Measurements from ENCODE around the gene TUBB2B. TPM values are rescaled to one million over a fixed set of nuclear protein-coding genes. Genes with fewer than 3 reads are reported as not detected.

The TUBB2B gene
- total RNA-seq, 1 donor from 2014 or later = 6.9 TPM

DNA sequence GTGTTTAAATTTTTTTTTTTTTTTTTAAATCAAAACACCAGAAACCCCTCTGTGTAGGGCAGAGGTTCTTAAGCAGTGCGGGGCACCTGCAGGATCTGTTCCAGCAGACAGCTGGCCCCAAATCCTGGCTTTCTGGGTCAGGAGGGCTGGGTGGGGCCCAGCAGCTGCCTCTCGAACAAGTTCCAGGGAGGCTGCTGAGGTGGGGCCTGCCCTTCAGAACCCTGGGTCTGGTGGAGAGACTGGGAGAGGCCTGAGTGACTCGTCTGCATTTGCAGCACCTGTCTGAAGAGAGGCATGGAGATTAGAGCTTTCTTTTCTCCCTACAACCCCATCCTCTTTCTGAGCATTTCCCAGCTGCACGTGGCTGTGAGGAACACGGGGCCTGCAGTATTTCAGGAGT, 39.7 kb upstream of the TUBB2B start:
- Histone ChIP-seq H3K27me3 (no peaks in the 10 kb centered on the region), H3K36me3 (peaks cover 0 to 45% of the 10 kb centered on the region in 2 donors), H3K4me1 (peaks cover 22% of the 10 kb centered on the region), H3K9me3 (no peaks in the 10 kb centered on the region), H3K27ac (no peak overlapping the region), H3K4me3 (no peak overlapping the region)
- intact Hi-C loops (cut with DNase I) = no loop called here
- no peak for TF ChIP-seq POLR2AphosphoS5 (IDR thresholded peaks at IDR 0.05; ENCODE audit: insufficient read depth in 1 of 2, low read depth in 1 of 2)
- TF ChIP-seq POLR2A (IDR thresholded peaks at IDR 0.05) = no peak
- TF ChIP-seq, protein P1, sequence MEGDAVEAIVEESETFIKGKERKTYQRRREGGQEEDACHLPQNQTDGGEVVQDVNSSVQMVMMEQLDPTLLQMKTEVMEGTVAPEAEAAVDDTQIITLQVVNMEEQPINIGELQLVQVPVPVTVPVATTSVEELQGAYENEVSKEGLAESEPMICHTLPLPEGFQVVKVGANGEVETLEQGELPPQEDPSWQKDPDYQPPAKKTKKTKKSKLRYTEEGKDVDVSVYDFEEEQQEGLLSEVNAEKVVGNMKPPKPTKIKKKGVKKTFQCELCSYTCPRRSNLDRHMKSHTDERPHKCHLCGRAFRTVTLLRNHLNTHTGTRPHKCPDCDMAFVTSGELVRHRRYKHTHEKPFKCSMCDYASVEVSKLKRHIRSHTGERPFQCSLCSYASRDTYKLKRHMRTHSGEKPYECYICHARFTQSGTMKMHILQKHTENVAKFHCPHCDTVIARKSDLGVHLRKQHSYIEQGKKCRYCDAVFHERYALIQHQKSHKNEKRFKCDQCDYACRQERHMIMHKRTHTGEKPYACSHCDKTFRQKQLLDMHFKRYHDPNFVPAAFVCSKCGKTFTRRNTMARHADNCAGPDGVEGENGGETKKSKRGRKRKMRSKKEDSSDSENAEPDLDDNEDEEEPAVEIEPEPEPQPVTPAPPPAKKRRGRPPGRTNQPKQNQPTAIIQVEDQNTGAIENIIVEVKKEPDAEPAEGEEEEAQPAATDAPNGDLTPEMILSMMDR (IDR thresholded peaks at IDR 0.05) = no peak
- DNase-seq (ENCODE audit: extremely low spot score in 2 of 2) = no peak

DNA sequence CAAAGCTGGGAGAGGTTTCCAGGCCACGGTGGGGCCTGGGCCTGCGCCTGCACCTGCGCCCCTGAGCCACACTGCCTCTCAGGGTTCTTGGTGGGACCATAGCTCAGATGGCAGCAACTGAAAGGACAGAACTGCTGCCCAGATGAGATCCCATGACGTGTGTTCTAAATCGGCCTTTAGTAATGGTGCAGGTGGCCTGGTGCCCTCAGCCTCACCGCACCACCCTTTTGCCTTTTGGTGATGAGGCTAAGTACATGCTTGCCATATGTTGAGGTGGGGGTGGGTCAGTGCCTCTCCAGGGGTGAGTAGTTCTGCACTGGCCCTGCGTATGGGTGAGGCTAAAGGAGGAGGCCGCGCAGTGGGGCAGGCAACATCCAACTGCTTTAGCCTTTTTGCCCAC, 38.7 kb upstream of the TUBB2B start:
- H3K36me3 ChIP-seq = peaks cover 0 to 35% of the 10 kb centered on the region in 2 donors
- intact Hi-C loops (cut with DNase I) = no loop called here

DNA sequence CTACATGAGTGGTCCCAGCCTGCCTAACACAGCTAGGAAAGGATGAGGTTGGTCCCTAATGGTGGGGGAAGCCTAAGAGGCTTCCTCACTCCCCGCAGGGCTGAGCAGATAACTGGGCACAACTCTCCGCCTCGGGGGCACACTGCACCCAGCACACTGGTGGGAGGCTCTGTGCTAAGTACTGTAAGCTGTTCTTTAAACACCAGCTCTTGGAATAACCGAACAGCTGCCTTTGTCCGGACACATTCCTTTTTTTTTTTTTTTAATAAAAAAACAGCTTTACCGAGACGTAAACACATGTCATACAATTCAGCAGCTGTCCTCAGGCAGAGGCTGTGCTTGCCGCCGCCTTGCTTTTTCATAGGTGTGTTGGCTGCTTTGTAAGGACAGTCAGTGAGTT, 38.2 kb upstream of the TUBB2B start:
- Histone ChIP-seq H3K4me1 (peaks cover 37% of the 10 kb centered on the region), H3K27me3 (no peaks in the 10 kb centered on the region), H3K4me3 (no peak overlapping the region), H3K9me3 (no peaks in the 10 kb centered on the region), H3K27ac (no peak overlapping the region), H3K36me3 (peaks cover 0 to 30% of the 10 kb centered on the region in 2 donors)
- TF ChIP-seq POLR2A (IDR thresholded peaks at IDR 0.05) = no peak
- TF ChIP-seq, protein P1 (IDR thresholded peaks at IDR 0.05) = no peak
- no peak for TF ChIP-seq POLR2AphosphoS5 (IDR thresholded peaks at IDR 0.05; ENCODE audit: insufficient read depth in 1 of 2, low read depth in 1 of 2)
- intact Hi-C loops (cut with DNase I) = no loop called here
- DNase-seq (ENCODE audit: extremely low spot score in 2 of 2) = no peak

More for the DNA sequence above, 38.7 kb upstream of the TUBB2B start:
- Histone ChIP-seq H3K4me1 (peaks cover 32% of the 10 kb centered on the region), H3K27ac (no peak overlapping the region), H3K4me3 (no peak overlapping the region), H3K9me3 (no peaks in the 10 kb centered on the region), H3K27me3 (no peaks in the 10 kb centered on the region)
- no peak for TF ChIP-seq POLR2AphosphoS5 (IDR thresholded peaks at IDR 0.05; ENCODE audit: insufficient read depth in 1 of 2, low read depth in 1 of 2)
- TF ChIP-seq, protein P1 (IDR thresholded peaks at IDR 0.05) = no peak
- TF ChIP-seq POLR2A (IDR thresholded peaks at IDR 0.05) = no peak
- DNase-seq (ENCODE audit: extremely low spot score in 2 of 2) = no peak

DNA sequence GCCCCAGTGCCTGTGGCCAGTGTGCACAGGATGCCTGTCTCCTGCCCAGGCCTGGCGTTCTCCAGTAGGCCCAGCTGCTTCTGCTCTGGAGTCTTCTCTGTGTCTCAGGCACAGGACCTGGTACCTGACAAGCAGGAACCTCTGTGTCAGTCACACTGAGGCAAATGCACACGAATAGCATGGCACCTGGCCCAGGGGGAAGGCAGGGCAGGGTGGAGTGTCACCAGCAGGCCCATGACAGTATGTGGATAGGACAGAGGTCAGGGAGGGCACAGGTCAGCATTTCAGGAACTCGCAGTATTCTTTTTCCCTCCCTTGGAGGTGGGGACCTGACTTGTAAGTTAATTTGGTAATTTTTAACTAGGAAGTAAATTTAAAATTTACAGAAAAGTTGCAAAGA, 36.9 kb upstream of the TUBB2B start:
- DNase-seq (ENCODE audit: extremely low spot score in 2 of 2) = no peak
- TF ChIP-seq POLR2A (IDR thresholded peaks at IDR 0.05) (no peak), POLR2AphosphoS5 (IDR thresholded peaks at IDR 0.05; ENCODE audit: insufficient read depth in 1 of 2, low read depth in 1 of 2) (no peak)
- no peaks in the 10 kb centered on the region for H3K9me3 ChIP-seq
- H3K27me3 ChIP-seq = no peaks in the 10 kb centered on the region
- peaks cover 0 to 20% of the 10 kb centered on the region in 2 donors for H3K36me3 ChIP-seq
- intact Hi-C loops (cut with DNase I) = no loop called here
- no peak overlapping the region for H3K4me3 ChIP-seq
- no peak overlapping the region for H3K27ac ChIP-seq
- peaks cover 50% of the 10 kb centered on the region for H3K4me1 ChIP-seq

DNA sequence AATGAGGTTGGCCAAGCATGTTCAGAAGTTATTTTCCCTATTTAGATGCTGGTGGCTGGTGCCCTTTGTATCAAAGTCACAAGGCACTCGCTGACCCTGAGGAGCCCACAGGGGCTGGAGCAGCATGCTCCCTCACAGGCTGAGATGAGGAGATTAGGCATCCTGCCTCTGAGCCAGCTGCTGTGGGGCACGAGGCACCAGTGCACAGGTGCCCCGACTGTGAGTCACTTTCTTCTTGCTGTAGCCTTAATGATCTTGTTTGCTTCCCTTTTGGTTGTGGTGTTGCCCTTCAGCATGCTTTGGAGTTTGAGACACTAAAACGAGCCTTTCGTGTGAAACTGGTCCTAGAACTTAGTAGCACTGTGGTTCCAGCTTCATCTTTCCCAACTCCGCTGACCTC, 35.6 kb upstream of the TUBB2B start:
- no peak for DNase-seq (ENCODE audit: extremely low spot score in 2 of 2)
- Histone ChIP-seq H3K27me3 (no peaks in the 10 kb centered on the region), H3K27ac (no peak overlapping the region), H3K9me3 (no peaks in the 10 kb centered on the region), H3K4me1 (peaks cover 54% of the 10 kb centered on the region), H3K36me3 (peaks cover 0 to 13% of the 10 kb centered on the region in 2 donors), H3K4me3 (no peak overlapping the region)
- TF ChIP-seq, protein P1 (IDR thresholded peaks at IDR 0.05) = no peak
- TF ChIP-seq POLR2AphosphoS5 (IDR thresholded peaks at IDR 0.05; ENCODE audit: insufficient read depth in 1 of 2, low read depth in 1 of 2) = no peak
- no peak for TF ChIP-seq POLR2A (IDR thresholded peaks at IDR 0.05)
- intact Hi-C loops (cut with DNase I) = no loop called here

All from vagina (tissue), 2 donors.